Measurements from ENCODE around the gene MAPKAP1.

The MAPKAP1 gene

GRCh38 chr9:125651576-125652232 is 55.3 kb downstream of the MAPKAP1 start:
- TF ChIP-seq ZBTB7A (IDR thresholded peaks at IDR 0.05; ENCODE audit: low read depth) (no peak), YY1 (IDR thresholded peaks at IDR 0.05; ENCODE audit: low read depth) (no peak), TAF1 (IDR thresholded peaks at IDR 0.05; ENCODE audit: low read depth) (no peak), TCF12 (IDR thresholded peaks at IDR 0.05; ENCODE audit: low read depth) (no peak), FOXM1 (IDR thresholded peaks at IDR 0.05; ENCODE audit: borderline replicate concordance, low read depth) (no peak), CREB1 (IDR thresholded peaks at IDR 0.05; ENCODE audit: low read depth) (no peak), RAD21 (IDR thresholded peaks at IDR 0.05; ENCODE audit: low read depth) (no peak), MAX (IDR thresholded peaks at IDR 0.05) (no peak), USF1 (IDR thresholded peaks at IDR 0.05) (no peak), TEAD4 (IDR thresholded peaks at IDR 0.05) (no peak), EP300 (IDR thresholded peaks at IDR 0.05; ENCODE audit: borderline replicate concordance) (no peak)

GRCh38 chr9:125650271-125650737 is 56.7 kb downstream of the MAPKAP1 start:
- TF ChIP-seq USF1 (IDR thresholded peaks at IDR 0.05) = no peak
- no peak for TF ChIP-seq RAD21 (IDR thresholded peaks at IDR 0.05; ENCODE audit: low read depth)
- TF ChIP-seq TCF12 (IDR thresholded peaks at IDR 0.05; ENCODE audit: low read depth) = no peak
- TF ChIP-seq YY1 (IDR thresholded peaks at IDR 0.05; ENCODE audit: low read depth) = no peak
- TF ChIP-seq EGR1 (IDR thresholded peaks at IDR 0.05) = no peak
- TF ChIP-seq ZBTB7A (IDR thresholded peaks at IDR 0.05; ENCODE audit: low read depth) = no peak
- no peak for TF ChIP-seq TAF1 (IDR thresholded peaks at IDR 0.05; ENCODE audit: low read depth)
- no peak for TF ChIP-seq CEBPB (IDR thresholded peaks at IDR 0.05)
- no peak for TF ChIP-seq FOXM1 (IDR thresholded peaks at IDR 0.05; ENCODE audit: borderline replicate concordance, low read depth)
- TF ChIP-seq CREB1 (IDR thresholded peaks at IDR 0.05; ENCODE audit: low read depth) = no peak
- TF ChIP-seq NFIC (IDR thresholded peaks at IDR 0.05) = no peak
- no peak for TF ChIP-seq TEAD4 (IDR thresholded peaks at IDR 0.05)
- no peak for TF ChIP-seq REST (IDR thresholded peaks at IDR 0.05; ENCODE audit: low read depth)

- TF ChIP-seq TAF1 (IDR thresholded peaks at IDR 0.05; ENCODE audit: low read depth) = no peak
- TF ChIP-seq REST (IDR thresholded peaks at IDR 0.05; ENCODE audit: low read depth) = no peak
- TF ChIP-seq ZBTB7A (IDR thresholded peaks at IDR 0.05; ENCODE audit: low read depth) = no peak
- TF ChIP-seq NFIC (IDR thresholded peaks at IDR 0.05) = no peak
- TF ChIP-seq YY1 (IDR thresholded peaks at IDR 0.05; ENCODE audit: low read depth) = no peak
- no peak for TF ChIP-seq USF1 (IDR thresholded peaks at IDR 0.05)
- no peak for TF ChIP-seq CEBPB (IDR thresholded peaks at IDR 0.05)
- no peak for TF ChIP-seq FOXM1 (IDR thresholded peaks at IDR 0.05; ENCODE audit: borderline replicate concordance, low read depth)
These were observed 57.2 kb downstream of the MAPKAP1 start for GRCh38 chr9:125649826-125650225.

- TF ChIP-seq FOXM1 (IDR thresholded peaks at IDR 0.05; ENCODE audit: borderline replicate concordance, low read depth) (no peak), USF1 (IDR thresholded peaks at IDR 0.05) (no peak), TCF12 (IDR thresholded peaks at IDR 0.05; ENCODE audit: low read depth) (no peak)
These were observed 57.7 kb downstream of the MAPKAP1 start for GRCh38 chr9:125649315-125649714.

- no peak for TF ChIP-seq TAF1 (IDR thresholded peaks at IDR 0.05; ENCODE audit: low read depth)
These were observed 58.7 kb downstream of the MAPKAP1 start for GRCh38 chr9:125648294-125648693.

- TF ChIP-seq YY1 (IDR thresholded peaks at IDR 0.05; ENCODE audit: low read depth) (no peak), EP300 (IDR thresholded peaks at IDR 0.05; ENCODE audit: borderline replicate concordance) (no peak), ZBTB7A (IDR thresholded peaks at IDR 0.05; ENCODE audit: low read depth) (no peak), CREB1 (IDR thresholded peaks at IDR 0.05; ENCODE audit: low read depth) (no peak), TCF12 (IDR thresholded peaks at IDR 0.05; ENCODE audit: low read depth) (no peak), RAD21 (IDR thresholded peaks at IDR 0.05; ENCODE audit: low read depth) (no peak), CEBPB (IDR thresholded peaks at IDR 0.05) (no peak), TEAD4 (IDR thresholded peaks at IDR 0.05) (no peak), EGR1 (IDR thresholded peaks at IDR 0.05) (no peak), TAF1 (IDR thresholded peaks at IDR 0.05; ENCODE audit: low read depth) (no peak), MAX (IDR thresholded peaks at IDR 0.05) (no peak), USF1 (IDR thresholded peaks at IDR 0.05) (no peak)
These were observed 60.3 kb downstream of the MAPKAP1 start for GRCh38 chr9:125646621-125647100.
